Calu3 (cell line): ENCODE results near the gene ARHGEF28. TPM values are rescaled to one million over a fixed set of nuclear protein-coding genes. Genes with fewer than 3 reads are reported as not detected.
A peak's percentile ranks its signal among the peaks of the same experiment; 100 is the strongest.

Source experiments
- BruUV-seq: library from RNA; stranded (reverse); fragments of 400-500 nt; replicated peaks from 2 replicates; lab custom pipeline; 2021; lab: Mats Ljungman, UMichigan
- CTCF ChIA-PET: fragments of 300-600 bp; sonication (Branson Sonifier 250); formaldehyde crosslinking; loops from one replicate; lab custom pipeline; 2022; ENCODE audit warnings: antibody characterized with exemption; lab: Charles Lee
- DNase-seq: peaks from one replicate; pipeline ENCODE4 v3.0.0; 2022
- H3K27ac Mint-ChIP-seq: one replicate; pipeline ENCODE4 v1.8.0; 2022; ENCODE audit warnings: mixed read lengths; ENCODE audit not compliant: unreplicated experiment
- H3K27me3 Mint-ChIP-seq: one replicate; pipeline ENCODE4 v1.8.0; 2022; ENCODE audit warnings: mixed read lengths; ENCODE audit not compliant: unreplicated experiment
- H3K36me3 Mint-ChIP-seq: one replicate; pipeline ENCODE4 v1.8.0; 2022; ENCODE audit warnings: mild to moderate bottlenecking, moderate library complexity, mixed read lengths; ENCODE audit not compliant: insufficient read depth, unreplicated experiment
- H3K4me1 Mint-ChIP-seq: one replicate; pipeline ENCODE4 v1.8.0; 2022; ENCODE audit warnings: mild to moderate bottlenecking, low read depth, mixed read lengths; ENCODE audit not compliant: unreplicated experiment
- H3K4me3 Mint-ChIP-seq: one replicate; pipeline ENCODE4 v1.8.0; 2022; ENCODE audit warnings: mild to moderate bottlenecking, low read depth, moderate library complexity, mixed read lengths; ENCODE audit not compliant: unreplicated experiment
- H3K9me3 Mint-ChIP-seq: one replicate; pipeline ENCODE4 v1.8.0; 2022; ENCODE audit warnings: low read depth, mixed read lengths; ENCODE audit not compliant: unreplicated experiment
- CTCF ChIP-seq: fragments of 200-600 bp; IDR thresholded peaks from one replicate; pipeline ENCODE4 v1.8.0; 2022; ENCODE audit warnings: antibody characterized with exemption; ENCODE audit not compliant: unreplicated experiment
- intact Hi-C: fragments of 100-400 bp; cut with micrococcal nuclease; formaldehyde crosslinking; loops from one replicate; pipeline ENCODE4 v1.10.0; 2022; ENCODE audit not compliant: unreplicated experiment
- total RNA-seq: library from RNA; stranded (reverse); gene quantifications from 2 replicates; pipeline ENCODE4 v1.2.3, GENCODE V29; 2022

ARHGEF28 gene
- total RNA-seq, 1 experiment from 2014 or later, result 92.0 TPM

- Mint-ChIP-seq H3K27me3 (no peaks in the 10 kb centered on the region), H3K4me3 (no peak overlapping the region), H3K27ac (no peak overlapping the region), H3K36me3 (peaks cover 5% of the 10 kb centered on the region), H3K9me3 (no peaks in the 10 kb centered on the region), H3K4me1 (peaks cover 51% of the 10 kb centered on the region)
- TF ChIP-seq CTCF, result no peak
- intact Hi-C loops, result no loop called here
- no TSS peak for BruUV-seq
- CTCF ChIA-PET, result interaction anchor here (0.7 to 3.4 kb wide), 4 partner anchors 13 to 225 kb away, joined by 3 to 8 read pairs (median 6); no protein-coding TSS in a partner anchor
- DNase-seq, result no peak
Observed at GRCh38 chr5:73691302-73692080, 65.5 kb downstream of the ARHGEF28 start.

- CTCF ChIA-PET, result interaction anchor here (1.0 to 3.4 kb wide), 3 partner anchors 14 to 40 kb away, joined by 5 to 8 read pairs (median 7); no protein-coding TSS in a partner anchor
- intact Hi-C loops, result no loop called here
- TF ChIP-seq CTCF, result no peak
- no TSS peak for BruUV-seq
- Mint-ChIP-seq H3K27ac (no peak overlapping the region), H3K4me3 (no peak overlapping the region), H3K27me3 (no peaks in the 10 kb centered on the region), H3K36me3 (peaks cover 5% of the 10 kb centered on the region), H3K4me1 (peaks cover 56% of the 10 kb centered on the region), H3K9me3 (no peaks in the 10 kb centered on the region)
- no peak for DNase-seq
Observed at GRCh38 chr5:73692166-73692640, 66.2 kb downstream of the ARHGEF28 start.

GRCh38 chr5:73692981-73693380, 67.0 kb downstream of the ARHGEF28 start:
- no peak for TF ChIP-seq CTCF
- H3K27ac Mint-ChIP-seq, result no peak overlapping the region
- H3K36me3 Mint-ChIP-seq, result peaks cover 5% of the 10 kb centered on the region
- CTCF ChIA-PET, result interaction anchor here (1.4 to 3.4 kb wide), 7 partner anchors 14 to 101 kb away, joined by 3 to 15 read pairs (median 7); partner anchors contain the start of gene ARHGEF28
- H3K27me3 Mint-ChIP-seq, result no peaks in the 10 kb centered on the region
- BruUV-seq, result no TSS peak
- no peak for DNase-seq
- no peak overlapping the region for H3K4me3 Mint-ChIP-seq
- intact Hi-C loops, result loop anchor here (1.0 kb wide), 1 partner anchor 102 kb away; no protein-coding TSS in a partner anchor
- H3K4me1 Mint-ChIP-seq, result peaks cover 56% of the 10 kb centered on the region
- no peaks in the 10 kb centered on the region for H3K9me3 Mint-ChIP-seq

GRCh38 chr5:73693573-73694061, 67.6 kb downstream of the ARHGEF28 start:
- Mint-ChIP-seq H3K27ac (no peak overlapping the region), H3K27me3 (no peaks in the 10 kb centered on the region), H3K4me3 (no peak overlapping the region), H3K4me1 (peaks cover 60% of the 10 kb centered on the region), H3K36me3 (peaks cover 5% of the 10 kb centered on the region), H3K9me3 (no peaks in the 10 kb centered on the region)
- peak; percentile 51 for DNase-seq
- peak; percentile 60 for TF ChIP-seq CTCF
- intact Hi-C loops, result loop anchor here (1.0 kb wide), 1 partner anchor 102 kb away; no protein-coding TSS in a partner anchor
- CTCF ChIA-PET, result interaction anchor here (0.6 to 3.4 kb wide), 9 partner anchors 10 to 103 kb away, joined by 3 to 15 read pairs (median 4); partner anchors contain the start of gene ARHGEF28
- no TSS peak for BruUV-seq
